ENCODE measurements around the gene EMILIN2. TPM values are rescaled to one million over a fixed set of nuclear protein-coding genes. Genes with fewer than 3 reads are reported as not detected.

Gene EMILIN2
- total and polyA plus RNA-seq, 4 donors = 0.58 to 4.6 (median 1.8) TPM

- H3K9ac ChIP-seq (ENCODE audit: low read depth in 1 of 2, low read length in 2 of 2) = no peak overlapping the region
- no peak overlapping the region for H3K27ac ChIP-seq (ENCODE audit: low read depth in 1 of 2, low read length in 2 of 2)
- H3K9me3 ChIP-seq (ENCODE audit: control insufficient read depth in 4 of 4, low read length in 3 of 4) = no peaks in the 10 kb centered on the region
- no peaks in the 10 kb centered on the region for H3K36me3 ChIP-seq (ENCODE audit: control insufficient read depth in 4 of 4, insufficient read depth in 3 of 4, low read depth in 1 of 4, low read length in 3 of 4)
- H3K27me3 ChIP-seq (ENCODE audit: control insufficient read depth in 4 of 4, insufficient read depth in 4 of 4, low read length in 3 of 4) = no peaks in the 10 kb centered on the region
- H3K4me3 ChIP-seq (ENCODE audit: low read depth in 1 of 3, low read length in 3 of 3) = no peak overlapping the region
- peaks cover 0 to 13% (median 8%) of the 10 kb centered on the region in 4 donors for H3K4me1 ChIP-seq (ENCODE audit: control insufficient read depth in 4 of 4, insufficient read depth in 4 of 4, low read length in 3 of 4)
- 79% methylated on average over 5 of the region's 5 CpGs for WGBS
- TF ChIP-seq RXRA (IDR thresholded peaks at IDR 0.05) (no peak), EGR1 (IDR thresholded peaks at IDR 0.05; ENCODE audit: low read depth in 2 of 2) (no peak), HNF4A (conservative IDR thresholded peaks at IDR 0.05) (no peak), SP1 (IDR thresholded peaks at IDR 0.05) (no peak), REST (IDR thresholded peaks at IDR 0.05) (no peak)
- TF ChIP-seq, protein P1, sequence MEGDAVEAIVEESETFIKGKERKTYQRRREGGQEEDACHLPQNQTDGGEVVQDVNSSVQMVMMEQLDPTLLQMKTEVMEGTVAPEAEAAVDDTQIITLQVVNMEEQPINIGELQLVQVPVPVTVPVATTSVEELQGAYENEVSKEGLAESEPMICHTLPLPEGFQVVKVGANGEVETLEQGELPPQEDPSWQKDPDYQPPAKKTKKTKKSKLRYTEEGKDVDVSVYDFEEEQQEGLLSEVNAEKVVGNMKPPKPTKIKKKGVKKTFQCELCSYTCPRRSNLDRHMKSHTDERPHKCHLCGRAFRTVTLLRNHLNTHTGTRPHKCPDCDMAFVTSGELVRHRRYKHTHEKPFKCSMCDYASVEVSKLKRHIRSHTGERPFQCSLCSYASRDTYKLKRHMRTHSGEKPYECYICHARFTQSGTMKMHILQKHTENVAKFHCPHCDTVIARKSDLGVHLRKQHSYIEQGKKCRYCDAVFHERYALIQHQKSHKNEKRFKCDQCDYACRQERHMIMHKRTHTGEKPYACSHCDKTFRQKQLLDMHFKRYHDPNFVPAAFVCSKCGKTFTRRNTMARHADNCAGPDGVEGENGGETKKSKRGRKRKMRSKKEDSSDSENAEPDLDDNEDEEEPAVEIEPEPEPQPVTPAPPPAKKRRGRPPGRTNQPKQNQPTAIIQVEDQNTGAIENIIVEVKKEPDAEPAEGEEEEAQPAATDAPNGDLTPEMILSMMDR (IDR thresholded peaks at IDR 0.05; ENCODE audit: low read depth, low read length, missing input control) = no peak
- no peak for DNase-seq (ENCODE audit: low spot score)
Measured at GRCh38 chr18:2907550-2908135, 60.8 kb downstream of the EMILIN2 start.

- no peaks in the 10 kb centered on the region for H3K9me3 ChIP-seq (ENCODE audit: control insufficient read depth in 4 of 4, low read length in 3 of 4)
- peaks cover 0 to 13% (median 8%) of the 10 kb centered on the region in 4 donors for H3K4me1 ChIP-seq (ENCODE audit: control insufficient read depth in 4 of 4, insufficient read depth in 4 of 4, low read length in 3 of 4)
- H3K4me3 ChIP-seq (ENCODE audit: low read depth in 1 of 3, low read length in 3 of 3) = no peak overlapping the region
- no peak overlapping the region for H3K27ac ChIP-seq (ENCODE audit: low read depth in 1 of 2, low read length in 2 of 2)
- peaks cover 0 to 3% (median 0%) of the 10 kb centered on the region in 4 donors for H3K36me3 ChIP-seq (ENCODE audit: control insufficient read depth in 4 of 4, insufficient read depth in 3 of 4, low read depth in 1 of 4, low read length in 3 of 4)
- TF ChIP-seq RXRA (IDR thresholded peaks at IDR 0.05) (no peak), HNF4G (IDR thresholded peaks at IDR 0.05) (no peak), FOXA2 (IDR thresholded peaks at IDR 0.05) (no peak), SP1 (IDR thresholded peaks at IDR 0.05) (no peak), GABPA (IDR thresholded peaks at IDR 0.05 in 1 of 2, conservative IDR thresholded peaks at IDR 0.05 in 1 of 2) (no peak), FOXA1 (IDR thresholded peaks at IDR 0.05) (no peak), ZBTB33 (IDR thresholded peaks at IDR 0.05) (no peak)
- TF ChIP-seq, protein P2, sequence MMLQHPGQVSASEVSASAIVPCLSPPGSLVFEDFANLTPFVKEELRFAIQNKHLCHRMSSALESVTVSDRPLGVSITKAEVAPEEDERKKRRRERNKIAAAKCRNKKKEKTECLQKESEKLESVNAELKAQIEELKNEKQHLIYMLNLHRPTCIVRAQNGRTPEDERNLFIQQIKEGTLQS (IDR thresholded peaks at IDR 0.05) = no peak
- TF ChIP-seq, protein P3, sequence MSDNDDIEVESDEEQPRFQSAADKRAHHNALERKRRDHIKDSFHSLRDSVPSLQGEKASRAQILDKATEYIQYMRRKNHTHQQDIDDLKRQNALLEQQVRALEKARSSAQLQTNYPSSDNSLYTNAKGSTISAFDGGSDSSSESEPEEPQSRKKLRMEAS (IDR thresholded peaks at IDR 0.05) = no peak
- H3K9ac ChIP-seq (ENCODE audit: low read depth in 1 of 2, low read length in 2 of 2) = no peak overlapping the region
- WGBS = 92% methylated on average over 9 of the region's 9 CpGs
- no peak for DNase-seq (ENCODE audit: low spot score)
- H3K27me3 ChIP-seq (ENCODE audit: control insufficient read depth in 4 of 4, insufficient read depth in 4 of 4, low read length in 3 of 4) = no peaks in the 10 kb centered on the region
Measured at GRCh38 chr18:2908166-2908945, 61.5 kb downstream of the EMILIN2 start.
